ENCODE results near the gene EML1.
A peak's percentile ranks its signal among the peaks of the same experiment; 100 is the strongest.

EML1 gene

DNA sequence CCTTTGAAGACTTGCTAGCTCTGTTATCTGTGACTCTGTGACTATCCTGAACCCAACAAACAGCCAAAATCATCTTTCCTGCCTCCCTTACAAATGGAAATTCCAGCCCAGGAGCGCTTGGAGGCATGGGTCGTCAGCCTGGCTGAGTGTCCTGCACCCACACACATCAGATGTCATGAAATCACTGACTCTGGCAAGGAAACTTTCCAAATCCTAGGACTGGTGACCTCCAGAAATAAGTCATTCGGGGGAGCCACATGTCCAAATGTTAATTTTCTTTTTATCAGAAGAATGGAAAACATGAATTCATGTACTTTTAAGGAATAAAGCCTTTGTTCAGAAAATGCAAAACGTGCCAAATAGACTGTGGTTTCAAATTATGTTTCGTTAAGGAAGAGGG, 175.7 kb downstream of the EML1 start:
- H3K36me3 ChIP-seq = no peaks in the 10 kb centered on the region
- H3K9me3 ChIP-seq = no peaks in the 10 kb centered on the region
- no peak for DNase-seq
- H3K27me3 ChIP-seq = peaks cover 0 to 16% of the 10 kb centered on the region in 2 donors
- intact Hi-C loops (cut with DNase I; ENCODE audit: low total_unique reads) = no loop called here
- H3K4me3 ChIP-seq = no peak overlapping the region
- peaks cover 0 to 10% (median 6%) of the 10 kb centered on the region in 4 donors for H3K4me1 ChIP-seq
- no peak overlapping the region for H3K27ac ChIP-seq
- TF ChIP-seq, protein P1, sequence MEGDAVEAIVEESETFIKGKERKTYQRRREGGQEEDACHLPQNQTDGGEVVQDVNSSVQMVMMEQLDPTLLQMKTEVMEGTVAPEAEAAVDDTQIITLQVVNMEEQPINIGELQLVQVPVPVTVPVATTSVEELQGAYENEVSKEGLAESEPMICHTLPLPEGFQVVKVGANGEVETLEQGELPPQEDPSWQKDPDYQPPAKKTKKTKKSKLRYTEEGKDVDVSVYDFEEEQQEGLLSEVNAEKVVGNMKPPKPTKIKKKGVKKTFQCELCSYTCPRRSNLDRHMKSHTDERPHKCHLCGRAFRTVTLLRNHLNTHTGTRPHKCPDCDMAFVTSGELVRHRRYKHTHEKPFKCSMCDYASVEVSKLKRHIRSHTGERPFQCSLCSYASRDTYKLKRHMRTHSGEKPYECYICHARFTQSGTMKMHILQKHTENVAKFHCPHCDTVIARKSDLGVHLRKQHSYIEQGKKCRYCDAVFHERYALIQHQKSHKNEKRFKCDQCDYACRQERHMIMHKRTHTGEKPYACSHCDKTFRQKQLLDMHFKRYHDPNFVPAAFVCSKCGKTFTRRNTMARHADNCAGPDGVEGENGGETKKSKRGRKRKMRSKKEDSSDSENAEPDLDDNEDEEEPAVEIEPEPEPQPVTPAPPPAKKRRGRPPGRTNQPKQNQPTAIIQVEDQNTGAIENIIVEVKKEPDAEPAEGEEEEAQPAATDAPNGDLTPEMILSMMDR (IDR thresholded peaks at IDR 0.05) = no peak

DNA sequence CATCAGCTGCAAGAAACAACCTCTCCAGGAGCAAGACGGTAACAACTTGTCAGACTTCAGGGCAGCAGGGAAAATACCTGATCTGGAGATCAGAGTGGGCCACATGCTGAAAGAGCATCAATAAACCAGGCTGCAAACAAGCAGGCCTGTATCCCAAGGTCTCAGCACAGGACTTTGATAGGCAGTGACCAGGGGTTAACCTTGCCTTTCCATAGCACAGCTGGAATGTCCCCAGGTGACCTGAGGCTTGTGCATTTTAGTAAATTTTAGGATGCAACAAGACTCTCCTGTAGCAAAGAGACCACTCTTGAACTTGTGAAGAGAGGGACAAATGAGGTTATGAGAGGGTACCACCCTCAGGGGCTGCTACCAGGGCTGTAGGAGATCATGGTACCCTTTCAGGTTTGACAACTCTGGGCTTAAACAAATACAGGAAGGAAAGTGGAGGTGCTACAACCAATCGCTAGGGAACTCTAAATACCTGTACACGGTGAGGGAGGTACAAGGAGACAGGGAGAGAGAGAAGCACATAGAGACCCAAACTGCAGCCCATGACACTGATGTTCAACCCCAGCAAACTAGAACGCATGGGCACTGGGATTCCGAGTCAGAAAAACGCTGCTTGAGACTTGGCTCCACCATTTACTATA, 176.6 kb downstream of the EML1 start:
- intact Hi-C loops (cut with DNase I; ENCODE audit: low total_unique reads) = no loop called here
- TF ChIP-seq, protein P1 (IDR thresholded peaks at IDR 0.05) = no peak
- no peak for DNase-seq

DNA sequence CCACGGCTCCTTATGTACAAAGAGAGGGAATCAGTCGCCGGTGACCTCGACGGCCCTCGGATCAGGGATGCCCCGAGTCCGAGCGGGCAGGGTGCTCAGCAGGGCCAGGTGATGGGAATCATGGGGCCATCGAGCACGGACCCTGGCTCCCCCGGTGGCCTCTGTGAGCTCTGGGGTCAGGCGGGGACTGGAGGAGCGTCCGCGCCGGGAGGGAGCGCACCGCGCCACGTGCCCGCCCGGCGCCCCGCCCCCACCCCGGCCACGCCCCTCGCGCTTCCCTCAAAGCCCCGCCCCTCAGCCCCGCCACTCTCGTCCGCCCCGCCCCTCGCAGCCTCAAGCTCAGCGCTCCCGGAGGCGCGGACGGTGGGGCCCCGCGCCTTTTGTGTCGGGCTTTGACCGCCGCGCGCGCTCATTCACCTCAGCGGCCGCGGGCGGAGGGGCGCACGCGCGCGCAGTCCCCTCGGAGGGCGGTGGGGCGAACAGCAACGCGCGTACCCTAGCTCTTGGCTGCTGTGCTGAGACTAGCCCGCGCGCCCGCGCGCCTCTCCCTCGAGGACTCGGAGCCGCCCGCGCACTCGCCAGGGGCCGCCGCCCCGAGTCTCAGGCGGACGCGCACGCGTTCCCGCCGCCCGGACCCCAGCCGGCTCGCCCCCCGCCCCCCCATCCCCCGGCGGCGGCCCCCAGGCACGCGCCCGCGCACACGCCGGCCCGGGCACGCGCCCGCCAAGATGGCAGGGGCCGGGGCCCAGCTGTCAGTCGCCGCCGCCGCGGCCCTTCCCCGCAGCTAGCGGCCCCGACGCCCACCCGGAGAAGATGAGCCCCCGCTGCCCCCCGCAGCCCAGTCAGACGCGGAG, 178.1 kb downstream of the EML1 start:
- Histone ChIP-seq H3K36me3 (no peaks in the 10 kb centered on the region), H3K4me3 (peak overlapping the region; percentile 67 to 93), H3K27me3 (peaks cover 0 to 15% of the 10 kb centered on the region in 2 donors), H3K4me1 (peaks cover 0 to 10% (median 6%) of the 10 kb centered on the region in 4 donors), H3K9me3 (peaks cover 0 to 19% (median 0%) of the 10 kb centered on the region in 3 donors), H3K27ac (peak overlapping the region; percentile 52 to 63)
- intact Hi-C loops (cut with DNase I; ENCODE audit: low total_unique reads) = no loop called here
- TF ChIP-seq, protein P1 (IDR thresholded peaks at IDR 0.05) = no peak
- DNase-seq = peak; percentile 69 to 88

More for the DNA sequence above, 176.6 kb downstream of the EML1 start:
- H3K36me3 ChIP-seq = no peaks in the 10 kb centered on the region
- peaks cover 0 to 5% (median 0%) of the 10 kb centered on the region in 3 donors for H3K9me3 ChIP-seq
- H3K27me3 ChIP-seq = peaks cover 0 to 16% of the 10 kb centered on the region in 2 donors
- H3K4me3 ChIP-seq = no peak overlapping the region
- H3K4me1 ChIP-seq = peaks cover 0 to 10% (median 6%) of the 10 kb centered on the region in 4 donors
- H3K27ac ChIP-seq = no peak overlapping the region

DNA sequence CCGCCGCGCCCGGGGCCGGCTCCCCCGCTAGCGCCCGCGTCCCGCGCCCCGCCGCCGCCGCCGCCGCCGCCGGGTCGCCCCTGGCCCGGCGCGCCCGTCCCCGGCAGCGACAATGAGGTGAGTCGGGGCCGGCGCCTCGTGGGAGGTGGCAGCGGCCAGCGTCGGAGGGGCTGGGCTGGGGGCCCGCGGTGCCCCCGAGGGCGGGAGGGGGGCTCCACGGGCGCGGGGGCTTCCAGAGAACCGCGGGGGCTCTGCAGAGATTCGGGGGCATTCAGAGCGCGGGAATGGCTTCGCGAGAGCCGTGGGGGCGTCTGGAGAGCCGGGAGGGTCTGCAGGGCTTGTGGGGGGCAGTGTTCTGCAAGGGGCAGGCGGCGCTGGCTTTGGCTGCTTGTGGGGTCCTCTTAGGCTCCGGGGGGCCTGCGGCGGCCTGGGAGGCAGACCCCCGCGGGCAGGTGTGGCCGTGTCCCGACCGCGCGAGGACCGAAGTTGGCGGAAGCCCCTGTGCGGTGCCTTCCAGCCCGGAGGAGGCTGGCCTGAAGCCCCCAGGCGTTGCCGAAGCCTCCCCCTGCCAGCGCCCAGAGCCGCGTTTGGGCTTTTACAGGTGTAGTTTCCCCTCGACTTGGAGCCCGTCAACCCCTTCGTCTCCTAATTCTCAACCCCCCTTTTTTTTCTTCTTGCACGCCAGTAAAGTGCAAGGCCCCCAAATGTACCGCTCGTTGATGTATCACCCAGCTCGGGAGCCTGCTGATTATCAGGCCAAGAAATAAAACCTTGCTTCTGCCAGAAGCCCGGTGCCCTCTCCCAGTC, 178.9 kb downstream of the EML1 start:
- DNase-seq = no peak

More for the DNA sequence above, 178.9 kb downstream of the EML1 start:
- H3K36me3 ChIP-seq = no peaks in the 10 kb centered on the region
- peaks cover 0 to 8% of the 10 kb centered on the region in 2 donors for H3K27me3 ChIP-seq
- H3K4me3 ChIP-seq = peak overlapping the region; percentile 67 to 93
- H3K9me3 ChIP-seq = peaks cover 0 to 20% (median 0%) of the 10 kb centered on the region in 3 donors
- H3K4me1 ChIP-seq = peaks cover 0 to 10% (median 6%) of the 10 kb centered on the region in 4 donors
- intact Hi-C loops (cut with DNase I; ENCODE audit: low total_unique reads) = no loop called here
- H3K27ac ChIP-seq = peak overlapping the region; percentile 63 to 67
- TF ChIP-seq, protein P1 (IDR thresholded peaks at IDR 0.05) = no peak

Data from tibial artery (tissue), 4 donors.